Thyroid gland (tissue), 4 donors: Measurements from ENCODE around the gene SEMA4D. TPM values are rescaled to one million over a fixed set of nuclear protein-coding genes. Genes with fewer than 3 reads are reported as not detected.

Source experiments
- DNase-seq, 2 donors: peaks; one replicate each; pipeline ENCODE4 v3.0.0-alpha.2; 2019
- H3K27ac ChIP-seq, 3 donors: fragments of 200-600 bp; sonication (generic); 1 replicate in 2 of 3; 2 replicates in 1 of 3; pipeline ENCODE4 v1.5.1; 2016 to 2019; ENCODE audit warnings: mild to moderate bottlenecking in 1 of 3, moderate library complexity in 1 of 3
- H3K27me3 ChIP-seq: fragments of 200-600 bp; sonication (generic); one replicate; pipeline ENCODE4 v1.5.1; 2019
- H3K36me3 ChIP-seq, 2 donors: fragments of 200-600 bp; sonication (generic); one replicate each; pipeline ENCODE4 v1.5.1; 2016 to 2019
- H3K4me1 ChIP-seq, 2 donors: fragments of 200-600 bp; sonication (generic); one replicate each; pipeline ENCODE4 v1.5.1; 2017 to 2019
- H3K4me3 ChIP-seq, 3 donors: fragments of 200-600 bp; sonication (generic); replicated peaks in 1 of 3; 1 replicate in 2 of 3; 2 replicates in 1 of 3; pipeline ENCODE4 v1.5.1; 2016; ENCODE audit warnings: mild to moderate bottlenecking in 1 of 3
- H3K9me3 ChIP-seq: fragments of 200-600 bp; sonication (generic); one replicate; pipeline ENCODE4 v1.5.1; 2017
- POLR2A ChIP-seq, 2 donors: fragments of 450-650 bp; IDR thresholded peaks; one replicate each; pipeline ENCODE4 v1.6.1; 2017; ENCODE audit warnings: antibody characterized with exemption in 2 of 2, mild to moderate bottlenecking in 2 of 2, moderate library complexity in 1 of 2
- WGBS, 2 donors: methylation state at CpG; one replicate each; pipeline ENCODE4 v1.1.5; 2017; 5-methylcytosine and 5-hydroxymethylcytosine counted together
- intact Hi-C: fragments of 100-400 bp; cut with DNase I; formaldehyde crosslinking; loops from one replicate; pipeline ENCODE4 v1.15.1; 2023
- total RNA-seq, 4 donors: library from RNA; depleted of rRNA; stranded (reverse); fragments of >200 nt; gene quantifications; one replicate each; pipeline ENCODE4 v1.2.3, GENCODE V29; 2016
- TF ChIP-seq, protein P1 (sequence below), 6 experiments: fragments of 200-600 bp in 3 of 6; fragments of 450-650 bp in 3 of 6; sonication (generic) in 3 of 6; IDR thresholded peaks; one replicate each; pipeline ENCODE4 v1.5.1; 2016 to 2019; ENCODE audit warnings: antibody characterized with exemption in 6 of 6, mild to moderate bottlenecking in 2 of 6, inconsistent platforms in 1 of 6, moderate library complexity in 1 of 6

Gene SEMA4D
- total RNA-seq, 4 donors from 2014 or later, result 19.9 to 29.6 (median 28.9) TPM

DNA sequence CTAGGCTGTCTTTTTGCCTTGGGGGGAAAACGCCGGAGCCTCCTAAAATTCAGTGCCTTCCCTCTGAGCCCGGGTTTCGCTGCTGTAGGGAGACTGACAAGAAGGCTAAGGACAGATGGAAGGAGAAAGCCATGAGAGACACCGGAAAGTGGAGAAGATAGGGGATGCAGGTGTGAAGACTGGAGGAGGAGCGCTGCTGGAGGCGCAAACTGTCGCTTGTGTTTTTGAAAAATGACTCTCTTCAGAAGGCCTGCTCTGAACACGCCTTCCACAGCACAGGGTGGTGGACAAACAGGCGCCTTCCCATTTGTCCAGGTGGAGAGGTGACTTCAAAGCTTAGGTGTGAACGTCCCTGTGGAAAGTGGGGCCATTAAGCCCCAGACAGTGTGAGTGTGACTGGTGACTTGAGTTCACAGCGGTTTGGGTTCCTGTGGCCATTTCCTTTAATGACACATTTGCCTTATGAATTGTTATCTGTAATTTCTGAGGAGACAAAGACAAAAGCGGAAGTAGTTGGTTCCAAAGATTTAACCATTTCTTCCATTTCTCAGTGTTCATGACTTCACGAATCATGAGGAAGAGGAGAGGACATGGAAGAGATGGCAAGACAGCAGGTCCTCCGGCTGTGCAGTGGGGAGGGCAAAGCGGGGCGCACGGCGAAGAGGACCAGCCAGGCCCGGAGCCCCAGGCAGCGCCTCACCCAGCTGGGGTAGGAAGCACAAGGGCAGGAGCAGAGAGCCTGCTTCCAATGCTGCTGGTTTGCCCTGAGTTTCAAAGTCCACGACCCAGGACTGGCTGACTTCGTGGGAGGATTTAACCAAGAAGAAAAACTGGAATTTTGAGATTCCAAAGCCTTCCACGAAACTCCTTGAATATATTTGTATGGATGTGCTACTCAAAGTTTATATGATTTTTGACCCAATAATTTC is 27.8 kb upstream of the SEMA4D start:
- H3K4me1 ChIP-seq, result no peaks in the 10 kb centered on the region
- intact Hi-C loops, result no loop called here
- H3K9me3 ChIP-seq, result no peaks in the 10 kb centered on the region
- DNase-seq, result no peak
- no peaks in the 10 kb centered on the region for H3K36me3 ChIP-seq
- H3K4me3 ChIP-seq, result no peak overlapping the region
- no peak overlapping the region for H3K27ac ChIP-seq
- TF ChIP-seq, protein P1, sequence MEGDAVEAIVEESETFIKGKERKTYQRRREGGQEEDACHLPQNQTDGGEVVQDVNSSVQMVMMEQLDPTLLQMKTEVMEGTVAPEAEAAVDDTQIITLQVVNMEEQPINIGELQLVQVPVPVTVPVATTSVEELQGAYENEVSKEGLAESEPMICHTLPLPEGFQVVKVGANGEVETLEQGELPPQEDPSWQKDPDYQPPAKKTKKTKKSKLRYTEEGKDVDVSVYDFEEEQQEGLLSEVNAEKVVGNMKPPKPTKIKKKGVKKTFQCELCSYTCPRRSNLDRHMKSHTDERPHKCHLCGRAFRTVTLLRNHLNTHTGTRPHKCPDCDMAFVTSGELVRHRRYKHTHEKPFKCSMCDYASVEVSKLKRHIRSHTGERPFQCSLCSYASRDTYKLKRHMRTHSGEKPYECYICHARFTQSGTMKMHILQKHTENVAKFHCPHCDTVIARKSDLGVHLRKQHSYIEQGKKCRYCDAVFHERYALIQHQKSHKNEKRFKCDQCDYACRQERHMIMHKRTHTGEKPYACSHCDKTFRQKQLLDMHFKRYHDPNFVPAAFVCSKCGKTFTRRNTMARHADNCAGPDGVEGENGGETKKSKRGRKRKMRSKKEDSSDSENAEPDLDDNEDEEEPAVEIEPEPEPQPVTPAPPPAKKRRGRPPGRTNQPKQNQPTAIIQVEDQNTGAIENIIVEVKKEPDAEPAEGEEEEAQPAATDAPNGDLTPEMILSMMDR (IDR thresholded peaks at IDR 0.05), result no peak
- TF ChIP-seq POLR2A (IDR thresholded peaks at IDR 0.05), result no peak
- no peaks in the 10 kb centered on the region for H3K27me3 ChIP-seq
- 85 to 91% methylated on average over 24 of the region's 24 CpGs for WGBS, 2 donors

DNA sequence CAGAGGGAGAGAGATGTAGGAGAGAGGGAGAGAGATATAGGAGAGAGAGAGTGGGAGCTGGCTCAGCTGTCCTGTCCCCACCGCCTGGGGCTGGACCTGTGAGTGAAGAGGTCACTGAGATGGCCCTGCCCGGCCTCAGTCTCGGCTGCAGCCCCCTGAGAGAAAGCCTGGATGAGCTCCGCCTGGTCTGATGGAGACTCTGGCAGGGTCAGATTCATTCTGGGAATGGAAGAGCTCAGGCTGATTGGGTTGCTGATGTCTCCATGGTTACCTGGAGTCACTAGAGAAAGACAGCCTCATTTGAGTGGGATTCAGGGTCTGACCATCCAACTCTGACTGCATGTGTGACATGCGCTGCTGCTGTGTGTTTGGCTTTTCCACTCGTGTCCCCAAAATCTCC is 27.1 kb upstream of the SEMA4D start:
- DNase-seq, result no peak
- no peak overlapping the region for H3K27ac ChIP-seq
- WGBS, 2 donors, result 66 to 78% methylated on average over 6 of the region's 6 CpGs
- TF ChIP-seq, protein P1 (IDR thresholded peaks at IDR 0.05), result no peak
- TF ChIP-seq POLR2A (IDR thresholded peaks at IDR 0.05), result no peak
- H3K36me3 ChIP-seq, result no peaks in the 10 kb centered on the region
- H3K4me1 ChIP-seq, result peaks cover 0 to 2% of the 10 kb centered on the region in 2 donors
- intact Hi-C loops, result no loop called here
- no peaks in the 10 kb centered on the region for H3K27me3 ChIP-seq
- no peaks in the 10 kb centered on the region for H3K9me3 ChIP-seq
- H3K4me3 ChIP-seq, result no peak overlapping the region

DNA sequence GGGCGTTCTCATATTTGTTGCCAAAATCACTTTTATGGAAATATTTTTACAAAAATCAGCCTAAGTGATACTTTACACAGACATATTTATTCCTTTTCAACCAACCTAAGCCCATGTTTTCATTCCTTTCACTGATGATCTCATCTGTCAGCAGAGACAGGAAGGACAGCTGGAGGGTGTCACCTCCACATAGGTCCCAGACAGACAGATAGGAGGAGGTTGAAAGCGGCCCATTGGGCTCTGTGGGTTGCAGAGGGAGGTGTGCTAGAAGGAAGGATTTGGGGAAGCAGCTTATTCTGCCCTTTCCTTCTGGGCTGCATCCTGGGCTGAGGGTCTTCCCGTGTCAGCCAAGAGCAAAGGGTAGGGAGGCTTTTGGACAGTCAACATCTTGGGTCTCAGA is 26.0 kb upstream of the SEMA4D start:
- TF ChIP-seq, protein P1 (IDR thresholded peaks at IDR 0.05), result no peak
- Histone ChIP-seq H3K36me3 (no peaks in the 10 kb centered on the region), H3K4me3 (no peak overlapping the region), H3K4me1 (peaks cover 4 to 9% of the 10 kb centered on the region in 2 donors), H3K9me3 (no peaks in the 10 kb centered on the region), H3K27me3 (no peaks in the 10 kb centered on the region), H3K27ac (no peak overlapping the region)
- intact Hi-C loops, result no loop called here
- no peak for DNase-seq
- WGBS, 2 donors, result 83 to 88% methylated on average over 3 of the region's 3 CpGs

DNA sequence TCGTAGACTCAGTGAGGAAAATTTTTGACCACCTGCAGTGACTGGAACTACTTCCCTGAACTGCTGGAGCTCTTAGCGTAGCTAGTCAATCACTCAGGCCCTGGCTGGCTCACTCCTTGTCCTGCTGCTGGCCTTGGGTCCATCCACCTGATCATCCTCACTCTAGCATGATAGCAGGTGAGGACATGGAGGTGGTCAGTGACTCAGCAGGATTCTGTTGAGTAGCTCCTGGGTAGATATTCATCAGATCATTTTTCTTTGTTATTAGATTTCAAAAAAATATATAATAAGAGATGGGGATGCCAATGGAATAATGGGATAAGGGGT is 25.0 kb upstream of the SEMA4D start:
- intact Hi-C loops, result no loop called here
- Histone ChIP-seq H3K9me3 (no peaks in the 10 kb centered on the region), H3K4me3 (no peak overlapping the region), H3K36me3 (no peaks in the 10 kb centered on the region), H3K4me1 (peaks cover 4 to 9% of the 10 kb centered on the region in 2 donors), H3K27me3 (no peaks in the 10 kb centered on the region), H3K27ac (no peak overlapping the region)
- DNase-seq, result no peak
- 93 to 100% methylated on average over 2 of the region's 2 CpGs for WGBS, 2 donors
- TF ChIP-seq POLR2A (IDR thresholded peaks at IDR 0.05), result no peak
- TF ChIP-seq, protein P1 (IDR thresholded peaks at IDR 0.05), result no peak

DNA sequence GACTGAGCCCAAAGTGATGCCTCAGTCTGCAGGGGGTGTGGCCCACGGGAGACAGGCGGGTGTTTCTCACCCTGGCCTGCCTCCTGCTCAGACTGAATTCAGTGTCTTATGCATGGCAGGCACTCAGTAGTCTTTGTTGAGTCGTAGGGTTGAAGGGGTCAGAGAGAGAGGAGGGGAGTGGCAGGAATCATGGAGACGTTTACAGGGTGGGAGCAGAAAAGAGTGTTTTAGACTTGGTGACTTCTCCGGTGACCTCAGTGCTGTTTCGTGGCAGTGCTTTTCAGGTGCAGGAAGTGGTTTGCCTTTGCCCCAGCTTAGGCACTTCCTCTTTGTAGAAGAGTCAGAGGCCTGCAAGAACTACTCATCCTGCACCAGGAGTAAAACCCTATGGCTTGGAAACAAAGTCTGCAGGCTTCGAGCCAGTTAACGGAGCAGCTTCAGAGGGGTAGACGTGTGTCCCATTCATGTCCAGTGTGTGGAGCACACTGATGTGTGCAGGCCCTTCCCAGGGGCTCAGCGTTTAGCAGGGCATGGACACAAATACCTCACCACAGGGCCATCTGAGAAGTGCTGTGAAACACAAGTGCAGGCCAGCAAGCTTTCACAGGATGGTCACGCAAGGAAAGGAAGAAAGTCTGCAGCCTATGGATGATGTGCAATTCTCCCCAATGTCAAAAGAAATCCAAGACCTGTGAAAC is 24.5 kb upstream of the SEMA4D start:
- no peak for DNase-seq
- Histone ChIP-seq H3K27me3 (no peaks in the 10 kb centered on the region), H3K4me3 (no peak overlapping the region), H3K4me1 (peaks cover 4 to 9% of the 10 kb centered on the region in 2 donors), H3K9me3 (no peaks in the 10 kb centered on the region), H3K36me3 (no peaks in the 10 kb centered on the region), H3K27ac (no peak overlapping the region)
- TF ChIP-seq, protein P1 (IDR thresholded peaks at IDR 0.05), result no peak
- no peak for TF ChIP-seq POLR2A (IDR thresholded peaks at IDR 0.05)
- 65 to 75% methylated on average over 10 to 11 of the region's 11 CpGs for WGBS, 2 donors
- intact Hi-C loops, result no loop called here
